Testis (tissue), 3 donors: ENCODE results near the gene CALY. TPM values are rescaled to one million over a fixed set of nuclear protein-coding genes. Genes with fewer than 3 reads are reported as not detected.

Experiments
- DNase-seq: peaks from one replicate; pipeline ENCODE4 v3.0.0-alpha.2; 2019
- H3K27ac ChIP-seq, 2 donors: fragments of 200-600 bp; sonication (generic); one replicate each; pipeline ENCODE4 v1.5.1; 2019
- H3K27me3 ChIP-seq: fragments of 200-600 bp; sonication (generic); one replicate; pipeline ENCODE4 v1.5.1; 2019
- H3K36me3 ChIP-seq: fragments of 200-600 bp; sonication (generic); one replicate; pipeline ENCODE4 v1.5.1; 2017; ENCODE audit warnings: low read depth; ENCODE audit errors: missing control alignments
- H3K4me1 ChIP-seq: fragments of 200-600 bp; sonication (generic); one replicate; pipeline ENCODE4 v1.5.1; 2019
- H3K4me3 ChIP-seq, 2 donors: fragments of 200-600 bp; sonication (generic); one replicate each; pipeline ENCODE4 v1.5.1; 2017 to 2019
- H3K9me3 ChIP-seq: fragments of 200-600 bp; sonication (generic); one replicate; pipeline ENCODE4 v1.5.1; 2017
- CTCF ChIP-seq, 3 experiments: fragments of 450-650 bp in 2 of 3; fragments of 200-600 bp in 1 of 3; sonication (generic) in 1 of 3; IDR thresholded peaks; one replicate each; pipeline ENCODE4 v1.5.1; 2016 to 2019; ENCODE audit warnings: antibody characterized with exemption in 3 of 3, mild to moderate bottlenecking in 2 of 3, moderate library complexity in 1 of 3
- POLR2A ChIP-seq: fragments of 450-650 bp; IDR thresholded peaks from one replicate; pipeline ENCODE4 v1.6.1; 2017; ENCODE audit warnings: antibody characterized with exemption, mild to moderate bottlenecking, moderate library complexity
- WGBS, 2 donors: methylation state at CpG; one replicate each; pipeline ENCODE4 v1.1.5; 2018; 5-methylcytosine and 5-hydroxymethylcytosine counted together
- intact Hi-C: fragments of 100-400 bp; cut with DNase I; formaldehyde crosslinking; loops from one replicate; pipeline ENCODE4 v1.15.1; 2023; ENCODE audit warnings: low total_unique reads
- polyA plus RNA-seq: library from polyadenylated mRNA; stranded (reverse); fragments of 350-450 nt; fragmentation: Illumina TruSeq; extraction: RNeasy Lipid Tissue Mini Kit (QIAGEN cat#74804); gene quantifications from one replicate; pipeline ENCODE4 v1.2.3, GENCODE V29; 2014; ENCODE audit warnings: low read depth, low replicate concordance; ENCODE audit not compliant: insufficient read depth
- total RNA-seq, 2 donors: library from RNA; depleted of rRNA; stranded (reverse); fragments of >200 nt; gene quantifications; one replicate each; pipeline ENCODE4 v1.2.3, GENCODE V29; 2016

Gene CALY
- total and polyA plus RNA-seq, 3 donors from 2014 or later: 4.9 to 35.5 (median 19.2) TPM

GRCh38 chr10:133316732-133317131, 20.0 kb downstream of the CALY start:
- H3K4me1 ChIP-seq: peaks cover 4% of the 10 kb centered on the region
- intact Hi-C loops: no loop called here
- TF ChIP-seq CTCF (IDR thresholded peaks at IDR 0.05): no peak
- TF ChIP-seq POLR2A: no peak
- H3K9me3 ChIP-seq: no peaks in the 10 kb centered on the region
- no peak for DNase-seq
- H3K27me3 ChIP-seq: no peaks in the 10 kb centered on the region
- no peak overlapping the region for H3K27ac ChIP-seq
- H3K36me3 ChIP-seq: no peaks in the 10 kb centered on the region
- 61 to 62% methylated on average over 5 to 7 of the region's 7 CpGs for WGBS, 2 donors
- H3K4me3 ChIP-seq: no peak overlapping the region

- H3K27me3 ChIP-seq: no peaks in the 10 kb centered on the region
- 52 to 71% methylated on average over 7 to 9 of the region's 9 CpGs for WGBS, 2 donors
- no peak for DNase-seq
- H3K4me3 ChIP-seq: no peak overlapping the region
- H3K27ac ChIP-seq: no peak overlapping the region
- H3K36me3 ChIP-seq: no peaks in the 10 kb centered on the region
- no peaks in the 10 kb centered on the region for H3K9me3 ChIP-seq
- TF ChIP-seq CTCF (IDR thresholded peaks at IDR 0.05) (no peak), POLR2A (no peak)
- peaks cover 4% of the 10 kb centered on the region for H3K4me1 ChIP-seq
- intact Hi-C loops: no loop called here
These were observed 20.4 kb downstream of the CALY start for GRCh38 chr10:133316266-133316665.

- intact Hi-C loops: no loop called here
- 60 to 72% methylated on average over 5 of the region's 5 CpGs for WGBS, 2 donors
These were observed 20.8 kb downstream of the CALY start for GRCh38 chr10:133315847-133316246.

DNA sequence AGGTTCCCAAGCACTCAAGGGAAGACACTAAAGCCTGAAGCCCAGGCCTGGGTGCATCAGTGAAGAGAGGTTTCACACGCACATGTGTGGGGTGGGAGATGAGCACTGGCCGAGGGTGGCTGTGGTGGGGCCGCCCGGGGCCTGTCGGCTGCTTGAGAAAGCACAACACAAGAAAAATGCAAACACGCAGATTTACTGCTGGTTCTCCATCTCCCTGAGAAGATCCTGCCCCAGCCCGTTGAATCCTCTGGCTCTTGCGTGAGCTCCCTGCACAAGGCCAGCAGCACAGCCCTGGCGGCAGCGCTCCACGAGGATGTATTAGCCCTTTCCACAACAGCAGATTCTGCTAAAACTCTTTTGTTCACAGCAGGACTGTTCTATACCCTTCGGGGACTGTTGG, 21.8 kb downstream of the CALY start:
- intact Hi-C loops: no loop called here
- no peaks in the 10 kb centered on the region for H3K9me3 ChIP-seq
- H3K27me3 ChIP-seq: no peaks in the 10 kb centered on the region
- 47 to 68% methylated on average over 12 of the region's 12 CpGs for WGBS, 2 donors
- H3K4me1 ChIP-seq: peaks cover 4% of the 10 kb centered on the region
- no peaks in the 10 kb centered on the region for H3K36me3 ChIP-seq
- H3K4me3 ChIP-seq: no peak overlapping the region
- peak overlapping the region in 1 of 2 donors; percentile 45 for H3K27ac ChIP-seq
- TF ChIP-seq POLR2A: no peak
- no peak for TF ChIP-seq CTCF (IDR thresholded peaks at IDR 0.05)
- DNase-seq: no peak

More at GRCh38 chr10:133315847-133316246, 20.8 kb downstream of the CALY start:
- H3K27ac ChIP-seq: no peak overlapping the region
- no peaks in the 10 kb centered on the region for H3K27me3 ChIP-seq
- H3K4me1 ChIP-seq: peaks cover 4% of the 10 kb centered on the region
- no peaks in the 10 kb centered on the region for H3K36me3 ChIP-seq
- H3K4me3 ChIP-seq: no peak overlapping the region
- no peak for DNase-seq
- TF ChIP-seq POLR2A (no peak), CTCF (IDR thresholded peaks at IDR 0.05) (no peak)
- H3K9me3 ChIP-seq: no peaks in the 10 kb centered on the region

- intact Hi-C loops: no loop called here
- no peak for DNase-seq
- Histone ChIP-seq H3K36me3 (no peaks in the 10 kb centered on the region), H3K4me1 (no peaks in the 10 kb centered on the region), H3K9me3 (no peaks in the 10 kb centered on the region), H3K4me3 (no peak overlapping the region), H3K27ac (peak overlapping the region in 1 of 2 donors; percentile 24), H3K27me3 (no peaks in the 10 kb centered on the region)
- no peak for TF ChIP-seq POLR2A
- TF ChIP-seq CTCF (IDR thresholded peaks at IDR 0.05): no peak
- 56 to 59% methylated on average over 4 of the region's 4 CpGs for WGBS, 2 donors
These were observed 23.5 kb downstream of the CALY start for GRCh38 chr10:133313192-133313591.
